Body of pancreas (tissue), 4 donors: ENCODE measurements around the gene CPZ.

Experiments
- POLR2A ChIP-seq, 3 donors: fragments of 450-650 bp; IDR thresholded peaks; one replicate each; pipeline ENCODE4 v1.6.1; 2016; ENCODE audit warnings: antibody characterized with exemption in 3 of 3, mild to moderate bottlenecking in 2 of 3
- TF ChIP-seq, protein P1 (sequence below), 7 experiments: fragments of 450-650 bp in 4 of 7; fragments of 200-600 bp in 3 of 7; sonication (generic) in 3 of 7; IDR thresholded peaks; one replicate each; pipeline ENCODE4 v1.5.1; 2016 to 2019; ENCODE audit warnings: antibody characterized with exemption in 7 of 7

DNA sequence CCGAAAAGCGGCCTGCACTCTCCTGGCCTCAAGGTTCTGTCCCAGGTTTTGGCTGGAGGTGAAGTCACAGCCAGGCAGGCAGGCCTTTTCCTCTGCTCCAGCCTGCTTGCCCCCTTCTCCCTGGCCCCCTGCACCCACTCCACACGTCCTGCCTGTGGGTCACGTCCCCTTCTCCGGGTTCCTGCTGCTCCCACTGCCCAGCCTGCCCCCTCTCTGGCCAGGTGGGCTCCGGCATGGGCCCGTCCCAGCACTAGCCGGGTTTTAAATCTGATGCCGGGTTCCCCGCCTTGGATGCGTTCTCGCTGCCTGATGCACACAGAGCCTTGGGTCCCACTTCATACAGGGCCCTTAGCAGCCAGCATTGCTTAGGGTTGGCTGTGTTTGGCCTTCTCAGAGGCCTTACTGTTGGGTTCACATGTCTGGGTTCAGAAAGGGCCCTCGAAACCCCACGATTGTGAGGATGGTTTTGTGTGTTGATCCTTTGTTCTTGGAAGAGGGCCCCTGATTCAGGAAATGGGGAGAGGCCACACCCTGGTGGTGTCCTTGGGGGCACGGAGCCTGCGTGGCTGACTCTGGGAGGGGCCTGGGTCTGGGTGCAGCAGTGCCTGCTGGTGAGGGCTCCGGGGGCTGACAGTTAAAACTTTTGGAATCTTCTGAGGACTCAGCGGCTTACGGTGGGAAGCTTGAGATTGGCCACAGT lies 6.0 kb downstream of the CPZ start:
- TF ChIP-seq, protein P1, sequence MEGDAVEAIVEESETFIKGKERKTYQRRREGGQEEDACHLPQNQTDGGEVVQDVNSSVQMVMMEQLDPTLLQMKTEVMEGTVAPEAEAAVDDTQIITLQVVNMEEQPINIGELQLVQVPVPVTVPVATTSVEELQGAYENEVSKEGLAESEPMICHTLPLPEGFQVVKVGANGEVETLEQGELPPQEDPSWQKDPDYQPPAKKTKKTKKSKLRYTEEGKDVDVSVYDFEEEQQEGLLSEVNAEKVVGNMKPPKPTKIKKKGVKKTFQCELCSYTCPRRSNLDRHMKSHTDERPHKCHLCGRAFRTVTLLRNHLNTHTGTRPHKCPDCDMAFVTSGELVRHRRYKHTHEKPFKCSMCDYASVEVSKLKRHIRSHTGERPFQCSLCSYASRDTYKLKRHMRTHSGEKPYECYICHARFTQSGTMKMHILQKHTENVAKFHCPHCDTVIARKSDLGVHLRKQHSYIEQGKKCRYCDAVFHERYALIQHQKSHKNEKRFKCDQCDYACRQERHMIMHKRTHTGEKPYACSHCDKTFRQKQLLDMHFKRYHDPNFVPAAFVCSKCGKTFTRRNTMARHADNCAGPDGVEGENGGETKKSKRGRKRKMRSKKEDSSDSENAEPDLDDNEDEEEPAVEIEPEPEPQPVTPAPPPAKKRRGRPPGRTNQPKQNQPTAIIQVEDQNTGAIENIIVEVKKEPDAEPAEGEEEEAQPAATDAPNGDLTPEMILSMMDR (IDR thresholded peaks at IDR 0.05), result no peak
- TF ChIP-seq POLR2A (IDR thresholded peaks at IDR 0.05), result no peak
